ENCODE measurements around the gene SH2D4B.

DNA sequence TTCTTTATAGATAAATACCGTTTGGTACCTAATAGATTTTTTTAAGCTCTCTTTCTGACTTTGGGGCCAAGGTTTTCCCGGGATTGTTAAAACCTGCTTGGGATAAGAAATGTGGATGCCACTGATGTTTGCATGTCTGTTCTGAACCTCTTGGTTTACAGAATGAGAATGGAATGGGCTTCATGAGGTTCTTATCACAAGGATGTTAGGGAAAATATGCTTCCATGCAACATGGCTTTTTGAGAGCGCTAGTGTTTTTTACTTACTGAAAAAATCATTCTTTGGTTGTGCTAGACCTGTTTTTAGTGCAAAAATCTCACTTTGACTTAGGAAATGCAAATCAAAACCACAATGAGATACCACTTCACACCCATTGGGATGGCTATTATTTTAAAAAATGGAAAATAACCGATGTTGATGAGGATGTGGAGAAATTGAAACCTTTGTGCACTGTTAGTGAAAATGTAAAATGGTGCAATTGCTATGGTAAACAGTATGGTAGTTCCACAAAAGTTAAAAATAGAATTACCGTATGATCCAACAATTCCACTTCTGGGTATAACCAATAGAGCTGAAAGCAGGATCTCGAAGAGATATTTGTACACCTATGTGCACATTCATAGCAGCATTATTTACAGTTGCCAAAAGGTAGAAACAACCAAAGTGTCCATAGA, 44.7 kb upstream of the SH2D4B start:
- no peak for TF ChIP-seq CTCF (IDR thresholded peaks at IDR 0.05)
- TF ChIP-seq POLR2A (IDR thresholded peaks at IDR 0.05) = no peak
